Heart left ventricle (tissue), 13 donors: ENCODE data around the gene A1BG.

ENCODE experiments used
- CTCF ChIP-seq, 12 donors: fragments of 200-600 bp; sonication (generic) in 4 of 12; IDR thresholded peaks; one replicate each; pipeline versions ENCODE4 v1.5.0 to v1.8.0; 2018 to 2022; ENCODE audit warnings: antibody characterized with exemption in 12 of 12, mild to moderate bottlenecking in 5 of 12
- POLR2A ChIP-seq, 2 donors: fragments of 450-650 bp; IDR thresholded peaks; one replicate each; pipeline ENCODE4 v1.6.1; 2017; ENCODE audit warnings: antibody characterized with exemption in 2 of 2, mild to moderate bottlenecking in 2 of 2, moderate library complexity in 2 of 2
- donor health status: ischemic (EF 13 %, LVEDD 7.1; RV severe dilation, severe dysfunction).
- donor health status: DM: no; HTN: yes; CAD: no.
- donor health status: DM: no; HTN: no; CAD: no.
- donor health status: ischemic (EF 25% LVEDD 6.9; RV normal size, moderate dysfunction).
- donor health status: ischemic (EF 25% LVEDD 5.7; RV mildly dilated, moderate dysfunction).
- donor health status: ischemic (EF 35%, LVEDD 5.7; RV mildly dilated, moderate dysfunction).
- donor health status: nonischemic (EF 11% LVEDD 7.7; RV severe dilation, severe dysfunction).
- donor health status: DM: yes; HTN: yes; CAD: no.
- donor health status: PGD.
- donor health status: ischemic (EF 29% LVEDD 5.4; RV normal size, mild dysfunction).
- donor health status: nonischemic (EF 23%, LVEDD 6.1; RV moderate dilation, normal function).

- TF ChIP-seq CTCF (IDR thresholded peaks at IDR 0.05) = no peak
- no peak for TF ChIP-seq POLR2A (IDR thresholded peaks at IDR 0.05)
Measured at GRCh38 chr19:58367698-58368454, 14.6 kb upstream of the A1BG start.
